IMR-90 (cell line): ENCODE measurements around the gene NR2C2.

Experiments used
- FOS ChIP-seq: fragments of 150-350 bp; IDR thresholded peaks from 2 replicates; pipeline ENCODE4 v1.6.1; 2016; ENCODE audit warnings: low read depth, low read length
- POLR2A ChIP-seq: IDR thresholded peaks from 2 replicates; pipeline ENCODE4 v1.6.1; 2012; ENCODE audit warnings: mild to moderate bottlenecking, low read depth, low read length
- RAD21 ChIP-seq: IDR thresholded peaks from 2 replicates; pipeline ENCODE4 v1.6.1; 2012; ENCODE audit warnings: low read length, improper control_type of control experiment
- RCOR1 ChIP-seq: IDR thresholded peaks from 2 replicates; pipeline ENCODE4 v1.6.1; 2012; ENCODE audit warnings: mild to moderate bottlenecking, low read length, improper control_type of control experiment; ENCODE audit not compliant: insufficient replicate concordance
- TF ChIP-seq, protein P1 (sequence below): conservative IDR thresholded peaks from 2 replicates; pipeline ENCODE4 v1.5.1; 2012; ENCODE audit warnings: mild to moderate bottlenecking, low read depth, low read length, improper control_type of control experiment

DNA sequence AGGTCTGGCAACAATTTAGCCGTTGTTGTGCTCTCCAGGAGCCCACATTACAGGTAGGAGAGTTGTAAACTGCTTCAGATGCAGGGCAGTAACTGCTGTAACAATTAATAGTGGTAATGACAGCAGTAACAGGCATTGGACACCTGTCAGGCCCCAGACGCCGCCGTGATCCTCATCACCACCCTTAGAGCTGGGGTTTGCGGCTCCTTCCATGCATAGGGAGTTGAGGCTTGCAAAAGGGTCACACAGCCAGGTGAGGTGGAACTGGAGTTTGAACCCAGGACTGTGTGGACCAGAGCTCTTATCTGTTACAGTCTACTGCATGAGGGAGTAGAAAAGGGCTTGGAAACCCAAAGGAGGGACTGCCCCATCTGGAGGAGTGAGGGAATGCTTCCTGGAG lies 26.8 kb upstream of the NR2C2 start:
- no peak for TF ChIP-seq POLR2A
- TF ChIP-seq, protein P1, sequence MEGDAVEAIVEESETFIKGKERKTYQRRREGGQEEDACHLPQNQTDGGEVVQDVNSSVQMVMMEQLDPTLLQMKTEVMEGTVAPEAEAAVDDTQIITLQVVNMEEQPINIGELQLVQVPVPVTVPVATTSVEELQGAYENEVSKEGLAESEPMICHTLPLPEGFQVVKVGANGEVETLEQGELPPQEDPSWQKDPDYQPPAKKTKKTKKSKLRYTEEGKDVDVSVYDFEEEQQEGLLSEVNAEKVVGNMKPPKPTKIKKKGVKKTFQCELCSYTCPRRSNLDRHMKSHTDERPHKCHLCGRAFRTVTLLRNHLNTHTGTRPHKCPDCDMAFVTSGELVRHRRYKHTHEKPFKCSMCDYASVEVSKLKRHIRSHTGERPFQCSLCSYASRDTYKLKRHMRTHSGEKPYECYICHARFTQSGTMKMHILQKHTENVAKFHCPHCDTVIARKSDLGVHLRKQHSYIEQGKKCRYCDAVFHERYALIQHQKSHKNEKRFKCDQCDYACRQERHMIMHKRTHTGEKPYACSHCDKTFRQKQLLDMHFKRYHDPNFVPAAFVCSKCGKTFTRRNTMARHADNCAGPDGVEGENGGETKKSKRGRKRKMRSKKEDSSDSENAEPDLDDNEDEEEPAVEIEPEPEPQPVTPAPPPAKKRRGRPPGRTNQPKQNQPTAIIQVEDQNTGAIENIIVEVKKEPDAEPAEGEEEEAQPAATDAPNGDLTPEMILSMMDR = no peak
- TF ChIP-seq RCOR1 = no peak
- no peak for TF ChIP-seq FOS
- no peak for TF ChIP-seq RAD21
